GM18867 (cell line): ENCODE data around the gene SZRD1.
"Not testable (repeated sequence)": the region's sequence is repeated elsewhere in the genome, so short reads cannot be mapped to it uniquely, and the experiment has no call there.

Source experiments
- ATAC-seq: cut with Tn5 transposase; IDR thresholded peaks from one replicate; pipeline ENCODE4 v1.9.1; 2021; ENCODE audit warnings: mild to moderate bottlenecking, moderate library complexity; ENCODE audit not compliant: unreplicated experiment

Gene SZRD1, protein sequence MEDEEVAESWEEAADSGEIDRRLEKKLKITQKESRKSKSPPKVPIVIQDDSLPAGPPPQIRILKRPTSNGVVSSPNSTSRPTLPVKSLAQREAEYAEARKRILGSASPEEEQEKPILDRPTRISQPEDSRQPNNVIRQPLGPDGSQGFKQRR

DNA sequence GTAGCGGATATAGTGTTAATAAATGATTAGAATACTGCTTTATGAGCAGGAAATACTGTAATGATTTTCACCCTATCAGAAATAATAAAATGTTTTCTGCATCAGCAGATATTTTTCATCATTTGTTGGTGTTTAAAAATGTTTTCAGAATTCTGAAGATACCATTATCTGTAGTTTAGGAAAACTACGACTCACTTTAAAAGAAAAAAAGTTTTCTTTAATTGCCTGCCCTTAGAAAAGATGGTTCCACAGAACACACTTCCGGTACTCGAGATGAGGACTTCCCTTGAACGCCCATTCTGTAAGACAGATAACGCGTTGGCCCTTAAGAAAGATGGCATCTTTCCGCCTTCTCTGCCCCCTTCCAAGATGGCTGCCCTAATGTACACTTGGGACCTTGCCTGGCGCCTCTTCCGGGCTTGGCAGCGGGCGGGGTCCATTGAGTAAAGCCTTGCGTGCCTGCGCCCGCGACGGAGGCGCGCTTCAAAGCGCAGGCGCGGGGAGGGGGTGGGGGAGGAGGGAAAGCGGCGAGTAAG lies at the start of gene SZRD1:
TSS of gene SZRD1 (plus strand) at position 521 of the 536 bp plus-strand sequence. CDS start 16 bp downstream, outside the sequence.
- peak; percentile 80 for ATAC-seq

- no peak for ATAC-seq
Observed at GRCh38 chr1:16318555-16318954, 48.5 kb upstream of the SZRD1 start.

GRCh38 chr1:16321176-16321867 lies 45.7 kb upstream of the SZRD1 start:
- ATAC-seq, result no peak

DNA sequence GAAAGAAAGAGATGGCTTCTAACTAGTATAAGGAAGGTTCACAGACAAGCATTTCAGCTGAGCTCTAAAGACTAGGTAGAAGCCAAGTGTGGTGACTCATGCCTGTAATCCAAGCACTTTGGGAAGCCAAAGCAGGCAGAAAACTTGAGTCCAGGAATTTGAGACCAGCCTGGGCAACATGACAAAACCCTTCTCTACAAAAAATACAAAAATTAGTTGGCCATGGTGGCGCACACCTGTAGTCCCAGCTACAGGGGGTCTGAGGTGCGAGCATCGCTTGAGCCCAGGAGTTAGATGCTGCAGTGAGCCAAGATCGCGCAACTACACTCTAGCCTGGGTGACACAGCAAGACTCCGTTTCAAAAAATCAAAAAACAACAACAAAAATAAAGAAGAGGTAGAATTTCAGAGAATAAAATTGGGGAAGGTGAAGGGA lies 42.6 kb upstream of the SZRD1 start:
- ATAC-seq, result no peak

DNA sequence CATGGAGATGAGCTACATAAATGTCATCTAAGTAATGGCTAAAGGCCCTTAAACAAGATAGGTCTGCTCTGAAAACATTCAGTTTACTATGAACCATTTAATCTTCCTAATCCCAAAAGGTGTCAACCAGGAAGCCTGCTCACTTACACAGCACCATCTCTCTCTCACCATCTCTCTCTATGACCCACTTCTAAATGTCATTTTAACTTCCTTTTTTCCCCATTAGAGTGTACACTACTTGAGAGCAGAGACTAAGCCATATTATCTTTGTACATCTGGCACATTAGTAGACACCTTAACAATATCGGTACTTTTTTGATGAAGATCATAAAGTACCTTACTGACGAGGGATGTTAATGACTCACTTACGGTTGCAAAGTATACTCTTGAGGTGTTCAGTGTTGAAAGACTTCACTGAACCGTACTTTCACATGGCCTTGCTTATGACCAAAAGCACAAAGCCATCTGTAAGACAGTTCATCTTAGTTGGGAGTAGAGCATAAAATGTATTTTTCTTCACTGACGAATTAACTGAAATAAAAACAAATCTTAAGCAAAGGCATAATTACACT lies 40.1 kb upstream of the SZRD1 start:
- ATAC-seq, result no peak

GRCh38 chr1:16334655-16335340 lies 32.2 kb upstream of the SZRD1 start:
- ATAC-seq, result no peak

GRCh38 chr1:16338961-16339360 lies 28.1 kb upstream of the SZRD1 start:
- ATAC-seq, result no peak

- ATAC-seq, result no peak
Observed at GRCh38 chr1:16340673-16341072, 26.4 kb upstream of the SZRD1 start.

DNA sequence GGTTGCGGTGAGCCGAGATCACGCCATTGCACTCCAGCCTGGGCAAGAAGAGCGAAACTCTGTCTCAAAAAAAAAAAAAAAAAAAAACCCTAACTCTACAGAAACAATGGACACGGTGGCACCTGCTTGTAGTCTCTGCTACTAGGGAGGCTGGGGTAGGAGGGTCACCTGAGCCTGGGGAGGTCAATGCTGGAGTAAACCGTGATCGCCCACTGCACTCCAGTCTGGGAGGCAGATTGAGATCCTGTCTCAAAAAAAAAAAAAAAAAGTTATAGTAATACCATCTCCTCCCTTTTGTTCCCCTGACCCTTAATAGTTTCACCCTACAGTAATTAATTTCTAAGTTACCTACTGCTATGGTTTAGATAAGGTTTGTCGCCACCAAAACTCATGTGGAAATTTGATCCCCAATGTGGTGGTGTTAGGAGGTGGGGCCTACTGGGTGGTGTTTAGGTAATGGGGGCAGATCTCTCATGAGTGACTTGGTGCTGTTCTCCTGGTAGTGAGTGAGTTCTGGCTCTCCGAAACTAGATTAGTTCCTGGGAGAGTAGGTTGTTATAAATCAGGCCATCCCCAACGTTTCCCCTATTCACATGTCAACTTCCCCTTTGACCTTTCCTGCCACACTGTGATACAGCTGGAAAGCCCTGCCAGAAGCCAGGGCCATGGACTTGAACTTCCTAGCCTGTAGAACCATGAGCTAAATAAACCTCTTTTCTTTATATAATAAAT lies 24.5 kb upstream of the SZRD1 start:
- no peak for ATAC-seq

- not testable (repeated sequence) for ATAC-seq
Observed at GRCh38 chr1:16343276-16343675, 23.8 kb upstream of the SZRD1 start.

DNA sequence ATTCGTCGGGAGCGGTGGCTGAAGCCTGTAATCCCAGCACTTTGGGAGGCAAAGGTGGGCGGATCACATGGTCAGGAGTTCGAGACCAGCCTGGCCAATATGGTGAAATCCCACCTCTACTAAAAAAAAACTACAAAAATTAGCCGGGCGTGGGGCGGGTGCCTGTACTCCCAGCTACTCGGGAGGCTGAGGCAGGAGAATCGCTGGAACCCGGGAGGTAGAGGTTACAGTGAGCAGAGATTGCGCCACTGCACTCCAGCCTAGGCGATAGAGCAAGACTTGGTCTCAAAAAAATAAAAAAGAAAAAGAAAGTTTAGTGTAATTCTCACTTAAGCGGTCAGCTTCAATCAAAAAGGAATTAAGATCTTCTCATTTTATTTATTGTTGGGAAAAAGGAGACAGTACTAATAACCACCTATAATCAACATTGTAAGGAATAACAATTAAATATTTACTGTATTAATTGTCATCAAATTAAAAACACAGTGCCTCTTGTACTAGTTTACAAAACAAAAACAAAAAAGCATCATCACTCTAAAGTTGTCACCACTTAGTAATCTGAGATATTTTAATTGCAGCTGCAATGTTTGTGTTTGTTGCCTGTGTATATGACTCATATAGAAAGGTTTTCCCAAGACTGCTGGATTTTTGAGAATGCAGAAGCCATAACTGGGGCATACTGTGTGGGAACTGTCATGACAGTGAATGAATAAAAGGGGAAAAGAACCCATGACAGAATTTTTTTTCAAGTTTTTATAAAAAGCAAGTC lies 18.4 kb upstream of the SZRD1 start:
- ATAC-seq, result no peak

- ATAC-seq, result no peak
Observed at GRCh38 chr1:16349847-16350406, 17.1 kb upstream of the SZRD1 start.

DNA sequence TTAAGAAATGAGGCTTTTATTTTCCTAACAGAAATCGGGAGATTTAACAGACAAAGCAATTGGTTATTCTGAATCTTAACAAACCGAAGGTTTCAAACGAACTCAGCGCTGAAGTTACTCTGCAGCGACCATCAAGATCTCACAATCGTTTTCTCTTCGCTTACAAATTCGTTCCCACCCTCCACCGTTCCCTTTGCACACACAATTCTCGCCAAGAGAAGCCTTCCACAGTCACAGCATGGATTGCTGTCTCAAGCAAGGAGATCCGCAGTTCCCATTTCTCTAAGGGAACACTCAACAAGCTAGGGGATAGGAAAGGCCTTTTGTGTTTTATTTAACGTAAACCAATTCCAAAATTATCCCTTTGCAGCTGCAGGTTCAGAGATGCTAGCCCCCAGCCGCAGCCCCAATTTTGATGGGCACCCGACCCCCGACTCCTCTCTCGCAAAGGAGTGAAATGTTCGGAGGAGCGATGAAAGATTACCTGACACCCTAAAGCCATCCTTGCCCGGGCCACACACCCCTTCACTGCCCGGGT lies 15.5 kb upstream of the SZRD1 start:
- ATAC-seq, result no peak

DNA sequence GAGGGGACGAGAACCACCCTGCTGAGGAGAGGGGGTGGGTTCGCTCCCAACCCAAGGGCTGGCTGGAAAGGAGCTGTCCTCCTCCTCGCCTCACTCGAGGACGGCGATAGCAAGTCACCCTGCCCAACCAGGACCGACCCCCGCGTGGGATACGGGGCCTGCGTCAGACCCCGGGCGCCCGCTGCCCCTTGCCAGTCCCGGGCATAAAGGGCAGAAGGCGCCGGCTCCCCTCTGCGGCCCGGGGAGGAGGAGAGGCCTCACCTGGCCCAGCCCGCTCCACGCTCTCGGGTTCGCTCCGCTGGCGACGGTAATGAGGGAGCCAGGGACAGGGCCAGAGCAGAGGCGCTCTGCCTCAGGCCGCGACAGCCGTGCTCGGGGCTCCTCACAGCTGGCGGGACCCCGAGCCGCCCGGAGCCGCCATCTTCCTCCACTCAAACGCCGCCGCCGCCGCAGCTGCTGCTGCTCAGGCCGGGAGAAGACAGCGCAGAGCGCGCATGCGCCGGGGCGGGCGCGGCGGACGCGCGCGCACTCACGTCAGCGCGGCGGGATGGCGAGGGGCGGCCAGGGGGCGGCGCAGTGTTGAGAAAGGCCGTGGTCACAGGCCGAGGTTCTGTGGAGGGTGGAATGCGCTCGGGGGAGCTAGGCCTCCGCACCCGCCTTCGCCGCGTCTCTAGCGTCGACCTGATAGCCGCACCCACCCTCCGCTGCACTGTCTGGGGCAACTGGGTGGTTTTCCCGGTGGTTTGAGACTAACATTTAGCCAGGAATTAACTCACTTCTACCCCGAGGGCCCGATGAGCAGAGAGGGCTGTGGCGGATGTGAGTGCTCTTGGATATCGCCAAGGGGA lies 14.8 kb upstream of the SZRD1 start, which contains the start of gene FBXO42:
TSS of gene FBXO42 (minus strand) at position 487 of the 848 bp plus-strand sequence. CDS start 37,062 bp downstream, outside the sequence.
- peak; percentile 87 for ATAC-seq

DNA sequence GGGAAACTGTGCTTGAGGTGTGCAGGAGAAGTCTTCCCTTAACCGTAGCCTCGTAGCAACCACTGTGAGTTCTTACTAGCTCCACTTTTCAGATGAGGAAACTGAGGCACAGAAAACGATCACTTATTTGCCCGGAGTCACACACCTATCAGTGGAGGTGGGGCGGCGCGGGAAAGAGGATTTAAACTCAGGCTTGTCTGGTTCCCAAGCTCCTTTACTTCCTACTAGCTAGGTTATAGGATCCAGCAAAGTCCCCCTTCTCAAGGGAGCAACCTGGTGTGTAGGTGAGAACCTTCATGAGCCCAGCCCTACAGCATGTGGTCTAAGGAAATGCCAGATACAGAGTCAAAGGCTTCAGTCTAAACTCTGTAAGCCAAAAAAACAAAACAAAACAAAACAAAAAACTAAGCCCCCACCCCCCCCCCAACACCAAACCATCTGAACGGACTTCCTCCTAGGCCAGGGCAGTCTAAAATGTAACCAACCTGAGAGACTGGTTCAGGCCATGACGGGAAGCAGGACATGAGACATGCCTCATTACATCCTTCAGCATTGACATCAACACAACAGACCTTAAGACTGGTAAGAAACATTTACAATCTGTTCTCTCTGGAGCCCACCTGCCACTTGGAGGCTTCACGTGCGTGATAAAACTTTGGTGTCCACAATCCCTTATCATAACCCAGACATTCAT lies 14.1 kb upstream of the SZRD1 start:
- ATAC-seq, result no peak

GRCh38 chr1:16354619-16355018 lies 12.4 kb upstream of the SZRD1 start:
- no peak for ATAC-seq

DNA sequence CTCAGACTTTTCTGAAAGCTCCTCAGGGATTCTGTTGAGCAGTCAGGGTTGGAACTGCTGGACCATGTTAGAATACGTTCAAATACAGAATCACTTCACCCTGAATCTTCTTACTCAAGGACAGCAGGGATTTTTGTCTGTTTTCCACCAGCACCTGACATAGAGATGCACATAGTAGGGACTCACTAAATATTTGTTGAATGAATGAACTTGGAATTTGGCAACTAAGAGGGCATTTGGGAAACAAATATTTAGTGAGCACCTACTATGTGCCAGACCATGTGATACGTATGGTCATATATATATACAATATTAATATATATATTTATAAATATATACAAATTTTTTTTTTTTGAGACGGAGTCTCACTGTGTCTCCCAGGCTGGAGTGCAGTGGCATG lies 10.2 kb upstream of the SZRD1 start:
- ATAC-seq, result no peak

DNA sequence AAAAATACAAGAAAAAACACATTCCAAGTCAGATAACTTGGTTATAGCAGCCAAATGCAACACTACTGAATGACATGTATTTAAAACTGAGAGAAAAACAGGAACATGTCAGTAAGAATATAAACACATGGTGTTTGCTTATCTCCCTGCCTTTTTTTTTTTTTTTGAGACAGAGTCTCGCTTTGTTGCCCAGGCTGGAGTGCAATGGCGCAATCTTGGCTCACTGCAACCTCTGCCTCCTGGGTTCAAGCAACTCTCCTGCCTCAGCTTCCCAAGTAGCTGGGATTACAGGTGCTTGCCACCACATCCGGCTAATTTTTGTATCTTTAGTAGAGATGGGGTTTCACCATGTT lies 1.9 kb upstream of the SZRD1 start:
- ATAC-seq, result not testable (repeated sequence)
